Stimulated activated CD4-positive, alpha-beta T cell treated with anti-CD3 and anti-CD28 coated beads, TNF-alpha, amount 100 ng/mL, for 1 hour (primary cell): Measurements from ENCODE around the gene GLI2.

Experiments used
- DNase-seq, 3 donors: peaks; one replicate each; pipeline ENCODE4 v3.0.0-alpha.2; 2020; ENCODE audit warnings: low read depth in 3 of 3, low spot score in 1 of 3

GLI2 gene

GRCh38 chr2:120737340-120738101, 1.9 kb downstream of the GLI2 start:
- DNase-seq, result no peak

DNA sequence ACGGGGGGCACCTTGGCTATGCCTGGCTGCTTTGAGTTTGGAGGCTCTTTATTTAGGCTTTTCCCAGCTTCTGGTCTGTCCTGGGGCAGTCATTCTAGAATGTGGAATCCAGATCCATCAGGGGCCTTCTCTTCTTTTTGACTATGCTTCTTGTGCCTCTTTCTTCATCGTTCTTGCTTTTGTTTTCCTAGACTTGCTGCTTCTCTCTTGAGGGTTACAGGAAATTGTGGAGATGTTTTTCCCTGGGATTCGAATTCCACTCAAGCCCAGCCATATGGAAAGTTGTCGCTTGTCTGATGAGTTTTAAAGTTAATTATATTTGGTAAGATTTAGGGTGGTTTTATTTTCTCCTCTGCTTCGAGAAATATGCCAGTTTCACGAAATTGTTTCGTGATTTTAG, 2.4 kb downstream of the GLI2 start:
- DNase-seq, result no peak

DNA sequence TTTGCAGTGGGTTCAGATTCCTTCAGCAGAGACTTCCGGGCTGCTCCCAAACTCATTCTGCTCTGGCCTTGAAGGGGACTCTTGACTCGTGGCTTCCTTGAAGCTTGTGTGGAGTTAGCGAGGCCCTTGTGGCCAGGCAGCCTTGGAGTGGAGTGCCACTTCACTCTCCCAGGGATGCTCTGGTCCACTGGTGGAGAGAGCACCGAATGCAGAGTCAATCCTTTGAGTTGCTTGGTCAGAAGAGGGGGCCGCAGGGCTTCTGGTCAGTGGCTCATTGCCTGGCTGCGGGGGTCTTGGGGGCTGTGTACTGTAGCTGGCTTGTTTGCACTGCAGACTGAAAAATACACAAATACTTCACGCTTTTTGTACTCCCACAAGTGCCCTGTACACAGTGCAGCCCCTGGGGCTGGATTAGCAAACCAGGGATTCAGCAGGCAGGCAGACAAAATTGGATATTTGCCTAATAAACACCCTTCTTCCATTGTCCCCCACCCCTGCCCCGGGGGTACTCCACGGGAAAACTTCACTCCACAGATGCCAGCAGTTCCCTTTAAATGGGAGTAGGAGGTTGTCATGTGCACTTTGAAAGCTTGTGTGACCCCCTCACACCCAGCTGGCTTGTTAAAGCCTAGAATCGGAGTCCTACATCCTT, 3.2 kb downstream of the GLI2 start:
- no peak for DNase-seq

- no peak for DNase-seq
Observed at GRCh38 chr2:120739438-120740090, 3.9 kb downstream of the GLI2 start.

DNA sequence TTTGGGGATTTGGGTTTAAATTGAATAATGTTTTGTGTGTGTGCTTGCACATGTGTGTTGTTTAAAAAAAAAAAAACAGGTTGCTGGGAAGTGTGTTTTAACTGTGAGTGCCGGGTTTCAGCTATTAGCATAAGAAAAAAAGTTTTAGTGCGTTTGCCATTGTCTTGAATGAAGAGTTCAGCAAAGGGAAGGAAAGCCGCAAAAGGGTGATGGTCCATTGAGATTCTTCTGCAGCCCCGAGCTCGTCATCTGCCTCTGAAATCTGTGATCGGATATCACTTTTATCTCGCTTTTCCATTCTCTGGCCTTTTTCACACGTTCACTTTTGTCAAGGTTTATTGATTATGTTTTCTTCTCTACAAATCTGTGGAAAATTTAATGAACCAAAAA, 4.7 kb downstream of the GLI2 start:
- DNase-seq, result no peak

GRCh38 chr2:120740765-120741524, 5.3 kb downstream of the GLI2 start:
- DNase-seq, result no peak

DNA sequence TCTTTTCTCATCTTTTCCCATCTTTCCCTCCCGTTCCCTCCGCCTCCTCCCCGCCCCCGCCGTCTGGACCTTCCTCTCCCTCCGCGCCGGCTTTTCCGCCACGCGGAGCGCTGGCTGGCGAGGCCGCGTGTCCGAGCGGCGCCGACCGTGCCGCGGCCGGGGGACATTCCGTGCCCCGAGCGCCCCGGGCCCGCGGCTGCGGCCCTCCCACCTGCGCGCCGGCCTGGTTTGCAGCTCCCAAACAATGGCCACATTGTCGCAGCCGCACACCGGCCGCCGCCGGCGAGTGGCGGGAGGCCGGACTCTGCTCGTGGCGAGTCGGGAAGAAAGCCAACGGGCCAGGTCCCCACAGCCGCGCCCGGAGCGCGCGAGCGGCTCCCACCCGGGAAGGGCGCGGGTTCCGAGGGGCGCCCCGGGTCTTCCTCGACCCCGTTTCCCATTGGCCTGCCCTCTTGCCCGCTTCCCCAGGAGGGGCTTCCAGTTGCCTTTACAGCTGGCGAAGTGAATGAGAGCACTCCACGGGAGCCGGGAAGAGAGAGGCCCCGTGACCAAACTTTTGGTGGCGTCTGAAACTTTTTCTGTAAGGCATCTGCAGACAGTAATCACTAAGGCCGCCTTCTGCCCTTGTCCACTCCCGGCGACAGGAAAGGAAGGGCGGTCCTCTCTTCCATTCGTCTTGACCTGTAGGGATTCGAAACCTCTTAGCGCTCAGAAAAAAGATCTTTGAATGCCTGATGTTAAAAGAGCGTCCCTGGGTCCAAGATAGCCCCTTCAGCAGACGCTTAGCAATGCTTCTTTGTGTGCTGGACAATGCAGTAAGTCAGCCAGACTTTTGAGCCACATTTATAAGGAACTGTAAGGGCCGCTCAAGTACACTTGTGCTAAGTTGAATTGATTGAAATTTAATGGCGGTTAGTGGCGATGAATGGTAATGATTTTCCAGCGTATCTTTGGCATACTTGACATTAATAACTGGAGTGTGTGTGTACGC, 6.2 kb downstream of the GLI2 start:
- DNase-seq, result no peak

GRCh38 chr2:120743657-120744056, 8.0 kb downstream of the GLI2 start:
- DNase-seq, result no peak

- no peak for DNase-seq
Observed at GRCh38 chr2:120744817-120745216, 9.1 kb downstream of the GLI2 start.

DNA sequence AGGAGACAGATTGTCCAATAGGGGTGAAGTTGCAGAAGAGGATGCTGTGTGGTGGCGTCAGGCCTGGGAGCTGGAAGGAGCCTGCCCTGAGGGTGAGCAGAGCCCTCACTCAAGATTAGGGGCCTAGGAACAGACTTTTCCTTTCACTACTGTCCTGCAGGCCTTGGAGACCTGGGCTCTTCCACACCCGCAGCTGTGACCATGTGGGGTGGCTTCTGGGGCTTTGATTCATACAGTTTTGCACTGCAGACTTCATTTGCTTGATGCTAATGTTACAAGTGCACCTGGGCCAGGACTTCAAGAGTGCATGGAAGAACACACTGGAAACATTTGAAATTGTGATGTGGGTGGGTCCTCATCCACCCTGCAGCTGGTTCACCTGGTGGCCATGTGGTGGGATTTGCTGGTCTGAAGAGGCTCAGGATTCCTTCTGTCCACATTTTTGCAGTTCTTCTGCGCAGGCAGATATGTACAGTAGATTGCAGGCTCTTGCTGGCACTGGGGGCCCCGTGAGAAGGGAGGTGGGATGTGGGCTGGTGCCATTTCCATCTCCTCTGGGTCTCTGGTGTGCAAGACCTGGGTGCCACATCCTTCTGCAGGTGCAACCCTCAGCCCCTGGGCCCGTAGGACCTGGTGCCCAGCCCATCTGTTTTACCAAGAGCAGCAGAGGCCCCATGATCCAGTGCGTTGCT, 9.9 kb downstream of the GLI2 start:
- no peak for DNase-seq

DNA sequence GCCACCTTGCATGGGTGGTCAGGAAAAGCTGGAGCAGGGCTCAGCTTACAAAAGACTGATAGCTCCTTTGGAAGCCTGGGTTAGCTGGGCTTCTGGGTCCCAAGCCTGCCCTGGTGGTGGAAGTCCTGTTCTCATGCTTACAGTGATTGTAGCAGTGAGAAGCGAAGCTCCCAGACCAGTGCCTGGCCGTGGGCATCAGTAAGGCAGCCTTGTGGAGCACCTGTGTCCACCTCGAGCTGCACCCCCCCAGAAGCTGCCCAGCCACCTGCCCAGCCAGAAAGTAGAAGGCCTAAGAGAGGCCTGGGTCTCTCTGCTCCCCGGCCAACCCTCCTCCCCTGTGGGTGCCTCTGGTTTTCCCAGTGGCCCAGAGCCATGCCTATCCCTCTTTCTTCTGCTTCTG, 10.5 kb downstream of the GLI2 start:
- no peak for DNase-seq

DNA sequence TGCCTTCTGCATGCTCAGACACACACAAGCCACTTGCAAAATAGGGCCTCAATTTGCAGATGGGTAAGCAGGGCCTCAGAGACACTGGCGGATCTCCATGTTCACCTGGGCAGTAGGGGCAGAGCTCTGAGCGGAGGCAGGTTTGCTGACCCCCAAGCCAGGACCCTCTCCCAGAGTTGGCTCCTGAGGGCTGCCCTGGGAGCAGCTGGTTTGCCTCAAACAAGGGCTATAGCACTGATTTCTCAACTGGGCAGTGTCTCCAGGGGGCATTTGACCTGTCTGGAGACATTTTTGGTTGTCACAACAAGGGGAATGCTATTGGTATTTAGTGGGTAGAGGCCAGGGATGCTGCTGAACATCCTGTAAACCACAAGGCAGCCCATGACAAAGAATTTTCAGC, 11.6 kb downstream of the GLI2 start:
- no peak for DNase-seq

- DNase-seq, result no peak
Observed at GRCh38 chr2:120747706-120748105, 12.0 kb downstream of the GLI2 start.

DNA sequence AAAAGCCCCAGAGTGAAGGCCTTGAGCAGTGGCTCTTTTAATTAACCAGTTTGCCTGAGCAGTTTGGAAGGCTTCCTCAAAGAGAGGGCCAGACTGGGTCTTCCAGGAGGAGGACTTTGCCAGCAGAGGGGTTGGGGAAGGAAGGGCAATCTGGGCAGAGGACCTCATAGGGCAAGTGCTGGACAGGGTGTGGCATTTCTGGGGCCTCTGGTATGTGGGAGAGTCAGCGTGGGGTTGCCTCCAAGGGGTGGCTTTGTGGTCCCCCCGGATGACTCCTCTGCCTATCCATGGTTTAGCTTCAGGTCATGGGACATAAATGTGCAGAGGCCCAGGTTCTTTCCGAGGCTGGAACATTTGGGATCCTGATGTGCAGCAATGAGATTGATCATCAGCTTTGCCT, 12.6 kb downstream of the GLI2 start:
- DNase-seq, result no peak

DNA sequence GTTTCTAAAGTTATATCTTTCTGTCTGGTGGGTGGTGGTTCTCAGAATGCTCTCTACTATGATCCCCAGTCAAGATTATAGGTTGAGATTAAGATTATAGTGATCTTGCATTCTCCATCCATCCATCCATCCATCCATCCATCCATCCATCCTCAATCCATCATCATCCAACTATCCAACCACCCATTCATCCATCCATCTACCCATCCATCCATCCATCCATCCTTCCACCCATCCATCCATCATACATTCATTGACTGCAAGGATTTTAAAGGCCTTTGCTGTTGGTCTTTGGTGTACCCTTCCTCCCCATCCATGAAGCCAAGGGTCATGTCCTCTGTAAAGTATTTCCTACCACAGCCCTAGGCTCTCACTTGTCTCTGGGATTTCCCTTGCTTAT, 13.1 kb downstream of the GLI2 start:
- DNase-seq, result no peak

DNA sequence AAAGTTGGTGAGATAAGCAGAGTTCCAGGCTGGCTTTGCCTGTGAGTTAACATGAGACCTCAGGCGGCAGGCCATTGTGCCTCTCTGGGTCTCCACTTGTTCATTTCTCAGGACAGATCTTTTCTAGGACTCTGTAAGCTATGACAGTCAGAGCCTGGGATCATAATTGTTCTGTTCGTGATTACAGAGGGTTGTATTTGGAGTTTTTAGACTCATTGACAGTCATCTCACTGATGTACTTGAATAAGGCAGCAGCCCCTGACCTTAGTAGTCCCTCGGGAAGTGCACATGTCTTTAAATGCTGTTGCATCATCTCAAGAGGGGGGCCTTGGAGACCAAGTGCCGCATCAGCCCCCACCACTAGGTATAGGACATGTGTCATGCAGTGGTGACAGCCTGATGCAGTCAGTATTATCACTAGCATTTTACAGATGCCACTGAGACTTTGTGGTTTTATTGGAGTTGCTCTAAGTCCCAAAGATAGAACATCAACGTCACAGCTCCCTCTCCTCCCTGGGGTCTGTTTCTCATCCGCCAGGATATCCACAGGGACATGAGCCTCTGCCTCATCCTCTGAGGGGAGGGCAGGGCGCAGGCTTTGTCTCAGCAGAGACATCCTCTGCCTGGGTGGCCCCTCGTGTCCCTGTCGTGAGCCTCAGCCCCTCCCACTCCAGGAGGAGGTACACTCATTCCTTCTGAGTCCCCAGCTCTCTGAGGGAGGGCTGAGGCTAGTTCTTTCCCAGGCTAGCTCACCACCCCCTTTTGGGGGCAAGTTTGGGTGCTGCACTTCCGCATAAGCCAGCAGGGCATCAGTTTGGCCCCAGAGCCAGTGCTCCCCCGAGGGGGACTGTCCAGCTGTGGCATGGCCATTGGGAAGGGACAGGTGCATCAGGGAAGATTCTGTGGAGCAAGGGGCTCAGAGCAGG, 14.1 kb downstream of the GLI2 start:
- no peak for DNase-seq

DNA sequence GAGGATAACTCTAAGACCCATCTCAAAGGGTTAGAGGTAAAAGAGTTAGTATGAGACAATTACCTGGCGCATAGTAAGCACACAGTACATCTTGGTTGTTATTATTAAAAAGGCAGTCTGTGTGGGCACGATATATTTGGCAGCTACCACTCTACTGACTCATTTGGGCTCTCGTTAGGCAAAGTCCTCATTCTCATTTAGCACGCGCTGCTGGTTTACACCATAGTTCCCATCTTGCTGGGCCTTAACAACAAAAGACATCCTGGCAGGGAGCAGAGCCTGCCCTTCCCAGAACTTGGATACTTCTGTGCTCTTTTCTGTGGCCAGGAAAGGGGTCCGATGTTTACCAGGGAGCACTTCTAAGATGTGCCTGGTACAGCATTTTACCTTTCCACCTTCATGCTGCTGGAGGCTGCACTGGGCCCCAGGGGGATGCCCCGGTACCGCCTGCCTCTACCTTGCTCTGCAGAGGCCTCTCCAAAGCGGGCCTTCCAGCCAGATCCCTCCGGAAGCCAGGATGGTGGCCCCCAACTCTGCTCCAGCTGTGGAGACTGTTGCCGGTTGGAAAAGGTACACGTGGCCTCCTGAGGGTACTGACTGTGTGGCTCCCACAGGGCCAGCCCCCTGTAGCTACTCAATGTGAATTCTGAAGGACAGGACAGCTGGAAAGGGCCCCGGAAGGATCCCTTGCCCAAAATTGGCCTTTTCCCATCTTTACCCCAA, 15.0 kb downstream of the GLI2 start:
- no peak for DNase-seq

GRCh38 chr2:120751553-120751952, 15.9 kb downstream of the GLI2 start:
- DNase-seq, result no peak
